ENCODE results near the gene PJA2. TPM values are rescaled to one million over a fixed set of nuclear protein-coding genes. Genes with fewer than 3 reads are reported as not detected.

The PJA2 gene
- total and polyA plus RNA-seq, 2 of the 8 experiments (the other 6 are each of a cell fraction or from before 2014, with no cell fraction given), result 15.3 to 47.7 TPM

GRCh38 chr5:109316634-109317033, 93.1 kb downstream of the PJA2 start (continued):
- TF ChIP-seq, protein P1, sequence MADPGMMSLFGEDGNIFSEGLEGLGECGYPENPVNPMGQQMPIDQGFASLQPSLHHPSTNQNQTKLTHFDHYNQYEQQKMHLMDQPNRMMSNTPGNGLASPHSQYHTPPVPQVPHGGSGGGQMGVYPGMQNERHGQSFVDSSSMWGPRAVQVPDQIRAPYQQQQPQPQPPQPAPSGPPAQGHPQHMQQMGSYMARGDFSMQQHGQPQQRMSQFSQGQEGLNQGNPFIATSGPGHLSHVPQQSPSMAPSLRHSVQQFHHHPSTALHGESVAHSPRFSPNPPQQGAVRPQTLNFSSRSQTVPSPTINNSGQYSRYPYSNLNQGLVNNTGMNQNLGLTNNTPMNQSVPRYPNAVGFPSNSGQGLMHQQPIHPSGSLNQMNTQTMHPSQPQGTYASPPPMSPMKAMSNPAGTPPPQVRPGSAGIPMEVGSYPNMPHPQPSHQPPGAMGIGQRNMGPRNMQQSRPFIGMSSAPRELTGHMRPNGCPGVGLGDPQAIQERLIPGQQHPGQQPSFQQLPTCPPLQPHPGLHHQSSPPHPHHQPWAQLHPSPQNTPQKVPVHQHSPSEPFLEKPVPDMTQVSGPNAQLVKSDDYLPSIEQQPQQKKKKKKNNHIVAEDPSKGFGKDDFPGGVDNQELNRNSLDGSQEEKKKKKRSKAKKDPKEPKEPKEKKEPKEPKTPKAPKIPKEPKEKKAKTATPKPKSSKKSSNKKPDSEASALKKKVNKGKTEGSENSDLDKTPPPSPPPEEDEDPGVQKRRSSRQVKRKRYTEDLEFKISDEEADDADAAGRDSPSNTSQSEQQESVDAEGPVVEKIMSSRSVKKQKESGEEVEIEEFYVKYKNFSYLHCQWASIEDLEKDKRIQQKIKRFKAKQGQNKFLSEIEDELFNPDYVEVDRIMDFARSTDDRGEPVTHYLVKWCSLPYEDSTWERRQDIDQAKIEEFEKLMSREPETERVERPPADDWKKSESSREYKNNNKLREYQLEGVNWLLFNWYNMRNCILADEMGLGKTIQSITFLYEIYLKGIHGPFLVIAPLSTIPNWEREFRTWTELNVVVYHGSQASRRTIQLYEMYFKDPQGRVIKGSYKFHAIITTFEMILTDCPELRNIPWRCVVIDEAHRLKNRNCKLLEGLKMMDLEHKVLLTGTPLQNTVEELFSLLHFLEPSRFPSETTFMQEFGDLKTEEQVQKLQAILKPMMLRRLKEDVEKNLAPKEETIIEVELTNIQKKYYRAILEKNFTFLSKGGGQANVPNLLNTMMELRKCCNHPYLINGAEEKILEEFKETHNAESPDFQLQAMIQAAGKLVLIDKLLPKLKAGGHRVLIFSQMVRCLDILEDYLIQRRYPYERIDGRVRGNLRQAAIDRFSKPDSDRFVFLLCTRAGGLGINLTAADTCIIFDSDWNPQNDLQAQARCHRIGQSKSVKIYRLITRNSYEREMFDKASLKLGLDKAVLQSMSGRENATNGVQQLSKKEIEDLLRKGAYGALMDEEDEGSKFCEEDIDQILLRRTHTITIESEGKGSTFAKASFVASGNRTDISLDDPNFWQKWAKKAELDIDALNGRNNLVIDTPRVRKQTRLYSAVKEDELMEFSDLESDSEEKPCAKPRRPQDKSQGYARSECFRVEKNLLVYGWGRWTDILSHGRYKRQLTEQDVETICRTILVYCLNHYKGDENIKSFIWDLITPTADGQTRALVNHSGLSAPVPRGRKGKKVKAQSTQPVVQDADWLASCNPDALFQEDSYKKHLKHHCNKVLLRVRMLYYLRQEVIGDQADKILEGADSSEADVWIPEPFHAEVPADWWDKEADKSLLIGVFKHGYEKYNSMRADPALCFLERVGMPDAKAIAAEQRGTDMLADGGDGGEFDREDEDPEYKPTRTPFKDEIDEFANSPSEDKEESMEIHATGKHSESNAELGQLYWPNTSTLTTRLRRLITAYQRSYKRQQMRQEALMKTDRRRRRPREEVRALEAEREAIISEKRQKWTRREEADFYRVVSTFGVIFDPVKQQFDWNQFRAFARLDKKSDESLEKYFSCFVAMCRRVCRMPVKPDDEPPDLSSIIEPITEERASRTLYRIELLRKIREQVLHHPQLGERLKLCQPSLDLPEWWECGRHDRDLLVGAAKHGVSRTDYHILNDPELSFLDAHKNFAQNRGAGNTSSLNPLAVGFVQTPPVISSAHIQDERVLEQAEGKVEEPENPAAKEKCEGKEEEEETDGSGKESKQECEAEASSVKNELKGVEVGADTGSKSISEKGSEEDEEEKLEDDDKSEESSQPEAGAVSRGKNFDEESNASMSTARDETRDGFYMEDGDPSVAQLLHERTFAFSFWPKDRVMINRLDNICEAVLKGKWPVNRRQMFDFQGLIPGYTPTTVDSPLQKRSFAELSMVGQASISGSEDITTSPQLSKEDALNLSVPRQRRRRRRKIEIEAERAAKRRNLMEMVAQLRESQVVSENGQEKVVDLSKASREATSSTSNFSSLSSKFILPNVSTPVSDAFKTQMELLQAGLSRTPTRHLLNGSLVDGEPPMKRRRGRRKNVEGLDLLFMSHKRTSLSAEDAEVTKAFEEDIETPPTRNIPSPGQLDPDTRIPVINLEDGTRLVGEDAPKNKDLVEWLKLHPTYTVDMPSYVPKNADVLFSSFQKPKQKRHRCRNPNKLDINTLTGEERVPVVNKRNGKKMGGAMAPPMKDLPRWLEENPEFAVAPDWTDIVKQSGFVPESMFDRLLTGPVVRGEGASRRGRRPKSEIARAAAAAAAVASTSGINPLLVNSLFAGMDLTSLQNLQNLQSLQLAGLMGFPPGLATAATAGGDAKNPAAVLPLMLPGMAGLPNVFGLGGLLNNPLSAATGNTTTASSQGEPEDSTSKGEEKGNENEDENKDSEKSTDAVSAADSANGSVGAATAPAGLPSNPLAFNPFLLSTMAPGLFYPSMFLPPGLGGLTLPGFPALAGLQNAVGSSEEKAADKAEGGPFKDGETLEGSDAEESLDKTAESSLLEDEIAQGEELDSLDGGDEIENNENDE (IDR thresholded peaks at IDR 0.05; ENCODE audit: insufficient replicate concordance, low read length), result no peak
- TF ChIP-seq EGR1 (IDR thresholded peaks at IDR 0.05; ENCODE audit: borderline replicate concordance, low read depth, low read length), result no peak
- no peak for TF ChIP-seq CBX8 (IDR thresholded peaks at IDR 0.05; ENCODE audit: borderline replicate concordance, low read depth, low read length)
- TF ChIP-seq TCF12 (IDR thresholded peaks at IDR 0.05; ENCODE audit: low read depth, low read length), result no peak
- no peak for TF ChIP-seq POLR2A (IDR thresholded peaks at IDR 0.05; ENCODE audit: control extremely low read depth in 1 of 2, low read depth in 2 of 2, low read length in 2 of 2)
- TF ChIP-seq USF2 (IDR thresholded peaks at IDR 0.05; ENCODE audit: low read length), result no peak
- no peak for TF ChIP-seq SIX5 (IDR thresholded peaks at IDR 0.05; ENCODE audit: low read depth, low read length)
- no peak for TF ChIP-seq NANOG (IDR thresholded peaks at IDR 0.05; ENCODE audit: insufficient read depth, low read depth, low read length, poor library complexity, severe bottlenecking)
- no peak for TF ChIP-seq SP2 (IDR thresholded peaks at IDR 0.05; ENCODE audit: low read length)
- TF ChIP-seq BACH1 (IDR thresholded peaks at IDR 0.05; ENCODE audit: low read length), result no peak
- no peak for TF ChIP-seq KDM5A (IDR thresholded peaks at IDR 0.05; ENCODE audit: low read length)

All from H1 (cell line).